Measurements from ENCODE around the gene NAA35. TPM values are rescaled to one million over a fixed set of nuclear protein-coding genes. Genes with fewer than 3 reads are reported as not detected.

NAA35 gene
- total RNA-seq, 2 experiments from 2014 or later: 19.4 to 19.8 TPM

GRCh38 chr9:85900504-85901201, 40.3 kb upstream of the NAA35 start:
- Histone ChIP-seq H3K36me3 (ENCODE audit: insufficient read depth, low read length) (no peaks in the 10 kb centered on the region), H3K4me3 (ENCODE audit: low read length) (no peak overlapping the region), H3K27ac (ENCODE audit: low read depth in 1 of 2, low read length in 2 of 2) (no peak overlapping the region), H3K9me3 (ENCODE audit: control insufficient read depth in 1 of 2, insufficient read depth in 1 of 2, low read length in 2 of 2) (no peaks in the 10 kb centered on the region), H3K4me1 (ENCODE audit: insufficient read depth, low read length) (no peaks in the 10 kb centered on the region), H3K27me3 (ENCODE audit: control insufficient read depth in 1 of 2, insufficient read depth in 2 of 2, low read length in 2 of 2) (peaks cover 0 to 3% of the 10 kb centered on the region in 2 experiments)
- no peak overlapping the region for H3K4me3 Mint-ChIP-seq
- no peaks in the 10 kb centered on the region for H3K36me3 Mint-ChIP-seq (ENCODE audit: low read depth)
- no peak overlapping the region for H3K27ac Mint-ChIP-seq
- no peaks in the 10 kb centered on the region for H3K9me3 Mint-ChIP-seq
- peak; percentile 26 for TF ChIP-seq CTCF (IDR thresholded peaks at IDR 0.05)
- intact Hi-C loops (cut with DNase I, micrococcal nuclease): no loop called here
- DNase-seq (peak in 12 of 14 experiments; percentile 1 to 57 (median 17)), ATAC-seq (ENCODE audit: poor library complexity) (no peak)
- no peaks in the 10 kb centered on the region for H3K27me3 Mint-ChIP-seq
- ChIA-PET CTCF (no interaction called here), POLR2A (no interaction called here)
- peaks cover 6% of the 10 kb centered on the region for H3K4me1 Mint-ChIP-seq (ENCODE audit: low read depth)

GRCh38 chr9:85904975-85905374, 36.0 kb upstream of the NAA35 start:
- Histone ChIP-seq H3K27me3 (ENCODE audit: control insufficient read depth in 1 of 2, insufficient read depth in 2 of 2, low read length in 2 of 2) (peaks cover 0 to 3% of the 10 kb centered on the region in 2 experiments), H3K9me3 (ENCODE audit: control insufficient read depth in 1 of 2, insufficient read depth in 1 of 2, low read length in 2 of 2) (no peaks in the 10 kb centered on the region), H3K4me1 (ENCODE audit: insufficient read depth, low read length) (no peaks in the 10 kb centered on the region), H3K4me3 (ENCODE audit: low read length) (no peak overlapping the region), H3K27ac (ENCODE audit: low read depth in 1 of 2, low read length in 2 of 2) (no peak overlapping the region), H3K36me3 (ENCODE audit: insufficient read depth, low read length) (no peaks in the 10 kb centered on the region)
- no peaks in the 10 kb centered on the region for H3K4me1 Mint-ChIP-seq (ENCODE audit: low read depth)
- H3K36me3 Mint-ChIP-seq (ENCODE audit: low read depth): no peaks in the 10 kb centered on the region
- H3K27ac Mint-ChIP-seq: no peak overlapping the region
- ATAC-seq (ENCODE audit: poor library complexity) (no peak), DNase-seq (no peak)
- ChIA-PET POLR2A (no interaction called here), CTCF (no interaction called here)
- TF ChIP-seq CTCF (IDR thresholded peaks at IDR 0.05): no peak
- no peaks in the 10 kb centered on the region for H3K27me3 Mint-ChIP-seq
- H3K4me3 Mint-ChIP-seq: no peak overlapping the region
- intact Hi-C loops (cut with DNase I, micrococcal nuclease): no loop called here
- no peaks in the 10 kb centered on the region for H3K9me3 Mint-ChIP-seq

GRCh38 chr9:85905957-85906356, 35.0 kb upstream of the NAA35 start:
- Mint-ChIP-seq H3K27ac (no peak overlapping the region), H3K36me3 (ENCODE audit: low read depth) (no peaks in the 10 kb centered on the region), H3K4me1 (ENCODE audit: low read depth) (no peaks in the 10 kb centered on the region), H3K4me3 (no peak overlapping the region), H3K9me3 (no peaks in the 10 kb centered on the region), H3K27me3 (no peaks in the 10 kb centered on the region)
- Histone ChIP-seq H3K4me1 (ENCODE audit: insufficient read depth, low read length) (no peaks in the 10 kb centered on the region), H3K9me3 (ENCODE audit: control insufficient read depth in 1 of 2, insufficient read depth in 1 of 2, low read length in 2 of 2) (no peaks in the 10 kb centered on the region), H3K36me3 (ENCODE audit: insufficient read depth, low read length) (no peaks in the 10 kb centered on the region), H3K27ac (ENCODE audit: low read depth in 1 of 2, low read length in 2 of 2) (no peak overlapping the region), H3K4me3 (ENCODE audit: low read length) (no peak overlapping the region), H3K27me3 (ENCODE audit: control insufficient read depth in 1 of 2, insufficient read depth in 2 of 2, low read length in 2 of 2) (peaks cover 0 to 3% of the 10 kb centered on the region in 2 experiments)
- POLR2A ChIA-PET: no interaction called here
- ATAC-seq (ENCODE audit: poor library complexity): no peak
- DNase-seq: no peak
- CTCF ChIA-PET: no interaction called here
- intact Hi-C loops (cut with DNase I, micrococcal nuclease): no loop called here
- TF ChIP-seq CTCF (IDR thresholded peaks at IDR 0.05): no peak
